NCI-H1105 (cell line): ENCODE results near the gene CLEC3B.
"Not testable (repeated sequence)": the region's sequence is repeated elsewhere in the genome, so short reads cannot be mapped to it uniquely, and the experiment has no call there.

ENCODE experiments used
- DNase-seq: peaks from one replicate; lab custom pipeline; 2025; lab: John Stamatoyannopoulos, UW

The CLEC3B gene, protein sequence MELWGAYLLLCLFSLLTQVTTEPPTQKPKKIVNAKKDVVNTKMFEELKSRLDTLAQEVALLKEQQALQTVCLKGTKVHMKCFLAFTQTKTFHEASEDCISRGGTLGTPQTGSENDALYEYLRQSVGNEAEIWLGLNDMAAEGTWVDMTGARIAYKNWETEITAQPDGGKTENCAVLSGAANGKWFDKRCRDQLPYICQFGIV

DNA sequence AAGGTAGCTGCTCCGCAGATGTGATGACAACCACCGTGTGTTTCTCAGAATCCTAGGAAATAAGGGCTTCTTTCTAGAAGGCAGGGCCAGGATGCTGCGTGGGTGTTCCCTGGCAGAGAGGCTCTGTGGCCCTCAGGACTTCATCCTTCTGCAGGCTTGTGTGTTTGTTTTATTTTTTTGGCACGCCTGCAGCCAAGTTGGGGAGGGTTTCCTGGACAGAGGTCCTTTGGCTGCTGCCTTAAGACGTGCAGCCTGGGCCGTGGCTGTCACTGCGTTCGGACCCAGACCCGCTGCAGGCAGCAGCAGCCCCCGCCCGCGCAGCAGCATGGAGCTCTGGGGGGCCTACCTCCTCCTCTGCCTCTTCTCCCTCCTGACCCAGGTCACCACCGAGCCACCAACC is at the start of gene CLEC3B:
TSS of gene CLEC3B (plus strand) at position 266 of the 400 bp plus-strand sequence. CDS start at position 326, 60 bp downstream.
- DNase-seq = no peak

DNA sequence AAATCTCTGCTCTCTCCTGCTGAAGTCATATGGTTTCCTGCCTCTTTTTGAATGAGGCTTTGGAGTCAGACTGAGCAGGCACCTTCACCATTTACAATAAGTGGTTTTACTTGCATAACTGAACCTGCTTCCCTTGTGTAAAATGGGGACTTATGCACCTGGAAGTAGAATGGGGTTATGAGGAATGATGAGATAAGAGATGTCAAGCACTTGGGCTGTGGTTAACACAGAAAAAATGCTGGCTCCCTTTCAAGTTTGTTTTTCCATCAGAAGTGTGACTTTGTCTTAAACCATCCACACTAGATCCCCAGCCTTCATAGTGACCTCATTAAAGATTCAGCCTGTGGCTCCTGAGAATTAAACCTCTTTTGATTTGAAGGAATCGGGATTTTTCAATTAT is 44.9 kb upstream of the CLEC3B start:
- no peak for DNase-seq

DNA sequence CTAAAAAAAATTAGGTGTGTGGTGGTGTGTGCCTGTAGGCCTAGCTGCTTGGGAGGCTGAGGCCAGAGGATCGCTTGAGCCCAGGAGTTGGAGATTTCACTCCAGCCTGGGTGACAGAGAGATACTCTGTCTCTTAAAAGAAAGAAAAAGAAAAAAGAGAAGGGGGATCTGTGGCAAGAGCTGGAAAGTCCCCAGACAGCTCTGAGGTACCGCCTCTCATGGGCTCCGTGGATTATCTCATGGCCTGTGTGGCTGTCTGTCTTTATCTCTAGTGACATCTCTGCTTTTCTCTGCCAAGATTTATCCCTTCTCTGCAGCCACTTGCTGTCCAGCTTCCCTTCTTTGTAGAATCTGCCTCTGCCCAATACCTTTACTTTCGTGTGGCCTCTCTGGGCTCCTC is 44.4 kb upstream of the CLEC3B start:
- DNase-seq = no peak

DNA sequence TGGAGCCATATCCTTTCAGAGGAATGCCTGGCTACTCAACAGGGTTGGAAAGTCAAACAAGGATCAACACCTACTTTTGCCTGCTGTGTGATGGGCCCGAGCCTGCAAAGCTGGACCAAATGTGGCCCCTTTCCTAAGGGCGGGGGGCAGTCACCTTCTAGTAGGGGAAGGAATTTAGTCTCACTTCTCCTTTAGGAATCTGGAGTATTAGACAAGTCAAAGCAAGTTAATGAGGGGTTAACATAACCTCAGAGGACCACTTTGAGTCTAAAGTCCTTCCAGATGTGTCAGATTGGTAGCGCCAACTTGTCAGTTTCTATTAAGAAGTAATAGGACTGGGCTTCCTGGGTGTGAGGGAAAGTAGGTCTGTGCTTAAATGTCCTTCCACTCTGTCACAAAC is 43.3 kb upstream of the CLEC3B start:
- DNase-seq = no peak

DNA sequence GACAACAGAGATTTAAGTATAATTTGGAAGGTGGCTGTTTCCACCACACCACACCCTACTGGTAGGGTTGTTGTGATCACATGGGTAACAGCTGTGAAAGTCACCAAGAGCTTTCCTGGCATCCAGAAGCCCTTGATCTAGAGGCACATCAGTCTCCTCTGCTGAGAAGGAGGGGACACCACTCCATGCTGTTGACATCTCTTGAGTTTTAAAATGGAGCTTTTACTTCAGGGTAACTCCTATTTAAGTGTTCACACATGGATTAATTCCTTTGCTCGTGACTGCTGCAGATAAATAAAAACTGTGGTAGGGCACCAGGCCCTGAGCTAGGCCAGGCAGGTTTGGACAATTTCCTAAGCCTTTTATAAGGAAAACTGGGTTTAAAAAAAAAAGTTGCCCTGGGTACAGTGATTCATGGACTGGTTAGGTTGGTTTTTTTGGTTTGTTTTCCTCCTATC is 42.6 kb upstream of the CLEC3B start:
- DNase-seq = no peak

DNA sequence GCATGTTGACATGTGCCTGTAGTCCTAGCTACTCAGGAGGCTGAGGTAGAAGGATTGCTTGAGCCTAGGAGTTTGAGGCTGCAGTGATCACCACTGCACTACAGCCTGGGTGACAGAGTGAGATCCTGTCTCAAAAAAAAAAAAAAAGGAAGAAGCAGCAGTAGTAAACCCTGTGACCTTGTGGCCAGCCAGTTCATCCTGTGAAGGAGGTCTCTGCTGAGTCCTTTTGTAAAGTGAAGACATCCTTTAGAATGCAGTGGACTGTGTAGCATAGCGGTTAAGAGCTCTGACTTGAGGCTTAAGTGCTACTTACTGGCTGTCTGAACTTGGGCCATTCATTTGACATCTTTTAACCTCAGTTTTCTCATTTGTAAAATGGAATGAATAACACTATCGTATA is 41.8 kb upstream of the CLEC3B start:
- no peak for DNase-seq

DNA sequence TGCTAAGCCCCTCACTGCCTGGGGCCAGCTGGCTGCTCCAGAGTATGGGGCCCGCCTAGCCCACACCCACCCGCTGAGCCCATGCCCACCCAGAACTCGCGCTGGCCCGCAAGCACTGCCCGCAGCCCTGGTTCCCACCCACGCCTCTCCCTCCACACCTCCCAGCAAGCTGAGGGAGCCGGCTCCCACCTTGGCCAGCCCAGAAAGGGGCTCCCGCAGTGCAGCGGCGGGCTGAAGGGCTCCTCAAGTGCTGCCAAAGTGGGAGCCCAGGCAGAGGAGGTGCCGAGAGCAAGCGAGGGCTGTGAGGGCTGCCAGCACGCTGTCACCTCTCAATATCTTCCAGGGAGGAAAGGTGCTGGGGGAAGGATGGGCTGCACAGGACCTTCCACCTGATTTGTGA is 39.8 kb upstream of the CLEC3B start:
- DNase-seq = not testable (repeated sequence)

DNA sequence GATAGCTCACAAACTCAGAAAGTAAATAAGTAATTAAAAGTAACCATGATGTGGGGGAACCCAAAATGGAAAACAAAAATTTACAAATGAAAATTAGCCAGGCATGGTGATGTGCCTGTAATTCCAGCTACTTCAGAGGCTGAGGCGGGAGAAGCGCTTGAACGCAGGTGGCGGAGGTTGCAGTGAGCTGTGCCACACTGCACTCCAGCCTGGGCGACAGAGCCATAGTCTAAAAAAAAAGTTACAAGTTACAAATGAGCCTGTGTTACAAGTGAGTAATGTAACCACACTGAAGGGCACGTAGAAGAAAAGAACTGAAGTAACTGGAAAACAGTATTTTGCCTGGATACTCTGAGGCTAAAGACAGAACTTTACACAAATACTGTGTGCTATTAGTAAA is 38.8 kb upstream of the CLEC3B start:
- no peak for DNase-seq

DNA sequence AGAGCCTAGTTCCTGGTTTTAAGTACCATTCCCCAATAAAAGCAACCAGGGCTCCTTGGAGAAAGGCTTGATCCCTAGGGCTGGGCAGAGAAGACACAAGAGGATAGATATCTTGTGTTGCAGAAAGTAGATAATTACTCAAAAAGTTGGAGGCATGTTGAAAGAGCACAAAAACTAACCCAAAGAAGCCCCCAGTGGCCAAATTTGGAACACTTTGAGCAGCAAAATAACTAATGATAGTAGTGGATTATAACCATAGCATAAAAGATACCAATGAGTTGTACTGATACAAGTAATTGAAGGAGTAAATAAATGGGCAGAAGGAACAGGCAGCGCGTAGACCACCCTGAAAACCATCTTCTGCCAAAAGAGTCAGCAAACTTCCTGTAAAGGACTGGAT is 38.0 kb upstream of the CLEC3B start:
- no peak for DNase-seq

DNA sequence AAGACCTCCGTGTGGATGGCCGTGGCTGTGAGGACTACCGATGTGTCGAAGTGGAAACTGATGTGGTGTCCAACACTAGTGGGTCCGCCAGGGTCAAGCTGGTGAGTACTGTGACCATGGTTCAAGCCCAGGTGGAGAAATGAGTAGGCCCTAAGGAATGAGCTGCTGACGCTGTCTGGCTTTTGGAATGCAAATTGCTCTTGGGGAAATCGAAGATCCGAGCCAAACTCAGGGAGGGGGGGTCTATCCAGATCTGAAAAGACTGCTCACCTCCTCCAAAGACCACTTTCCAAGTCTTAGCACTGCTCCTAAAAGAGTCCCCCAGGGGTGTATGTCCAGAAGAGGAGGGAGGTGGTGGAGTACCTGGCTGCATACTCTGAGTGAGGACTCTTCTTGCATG is 37.0 kb upstream of the CLEC3B start:
- DNase-seq = no peak

DNA sequence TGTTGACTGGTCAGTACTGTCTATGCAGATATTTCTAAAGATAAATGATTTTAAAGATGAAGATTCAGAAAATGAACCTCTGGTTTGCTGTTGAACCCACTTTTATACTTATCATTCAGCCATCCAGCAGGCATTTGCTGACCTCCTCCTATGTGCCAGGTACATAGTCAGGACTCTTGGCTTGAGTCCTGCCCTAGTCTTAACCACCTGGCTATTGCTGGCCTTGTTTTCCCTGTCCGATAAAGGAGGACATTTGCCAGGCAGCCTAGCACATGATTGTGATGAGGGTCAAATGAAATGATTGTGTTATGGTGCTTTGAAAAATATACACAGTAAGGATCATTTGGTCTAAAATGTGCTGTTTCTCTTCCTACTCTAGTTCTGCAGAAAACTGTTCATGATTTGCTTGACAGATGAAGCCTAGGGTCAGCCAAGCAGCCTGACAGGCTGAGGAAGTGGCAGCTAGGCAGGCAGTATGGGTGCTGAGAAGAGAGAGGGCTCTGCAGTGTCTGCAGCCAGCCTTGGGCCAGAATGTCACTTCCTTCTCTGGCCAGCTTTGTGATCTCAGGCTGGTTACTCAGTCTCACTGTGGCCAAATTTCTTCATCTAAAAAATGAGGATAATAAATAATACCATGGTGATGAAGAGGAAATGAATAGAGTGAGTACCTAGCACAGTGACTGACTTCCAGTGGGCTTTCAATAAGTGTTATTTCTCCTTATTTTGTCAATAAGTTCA is 36.3 kb upstream of the CLEC3B start:
- no peak for DNase-seq

DNA sequence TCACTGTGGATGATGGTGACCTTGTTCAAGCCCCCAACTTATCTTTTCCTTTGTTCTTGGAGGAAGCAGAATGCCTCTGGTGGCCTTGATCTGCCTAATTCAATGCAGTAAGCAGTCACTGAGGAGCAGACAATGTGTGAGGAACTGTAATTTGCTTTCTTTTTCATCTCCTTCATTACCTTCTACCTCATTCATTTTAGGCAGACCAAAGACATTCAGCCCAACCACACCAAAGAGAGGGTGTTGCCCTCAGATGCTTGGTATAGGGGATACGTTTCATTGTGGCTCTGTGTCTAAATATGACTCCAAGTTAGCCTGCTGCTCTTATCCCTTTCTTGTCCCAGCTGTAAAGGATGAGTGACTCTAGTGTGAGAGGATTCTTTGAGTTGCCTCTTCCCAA is 34.8 kb upstream of the CLEC3B start:
- no peak for DNase-seq

DNA sequence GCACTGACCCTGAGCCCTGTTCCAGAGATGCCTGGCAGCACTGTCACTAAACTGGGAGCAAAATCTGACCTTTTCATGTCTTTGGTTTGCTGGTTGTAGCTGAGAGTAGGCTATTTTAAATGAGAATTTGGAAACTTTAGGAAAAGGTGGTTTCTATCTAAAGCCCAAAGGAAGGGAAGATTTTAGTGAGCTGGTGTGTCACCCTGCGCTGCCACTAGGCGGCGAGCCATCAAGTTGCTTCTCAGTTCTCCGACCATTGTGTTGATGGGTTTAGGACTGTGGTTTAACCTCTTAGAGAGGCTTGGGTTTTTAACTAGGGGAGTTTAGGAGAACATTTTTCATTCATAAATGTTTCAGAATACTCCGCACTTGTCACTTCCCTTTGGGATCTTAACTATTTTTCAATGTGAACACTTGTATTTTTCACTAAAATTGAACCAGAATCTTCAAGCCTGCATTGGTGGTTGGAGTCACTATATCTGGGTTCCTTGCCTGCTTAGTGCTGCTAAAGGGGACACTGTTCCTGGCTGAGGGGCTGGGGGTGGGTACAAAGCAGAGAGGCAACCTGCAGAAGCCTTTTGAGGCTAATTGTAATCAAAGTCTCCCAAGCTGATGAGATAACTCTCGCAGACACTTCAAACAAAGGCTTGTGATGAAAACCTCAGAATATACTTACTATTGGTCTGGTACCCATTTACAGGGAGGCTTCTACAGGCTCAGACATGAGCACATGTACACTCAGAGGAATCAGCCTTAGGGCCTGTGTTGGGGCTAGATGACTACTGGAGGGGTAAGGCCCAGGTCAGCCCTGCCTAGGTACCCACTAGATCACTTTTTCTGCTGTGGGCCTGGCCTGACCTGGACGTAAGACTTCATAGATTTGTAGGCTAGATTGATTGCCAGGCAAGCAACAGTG is 33.3 kb upstream of the CLEC3B start:
- DNase-seq = no peak

DNA sequence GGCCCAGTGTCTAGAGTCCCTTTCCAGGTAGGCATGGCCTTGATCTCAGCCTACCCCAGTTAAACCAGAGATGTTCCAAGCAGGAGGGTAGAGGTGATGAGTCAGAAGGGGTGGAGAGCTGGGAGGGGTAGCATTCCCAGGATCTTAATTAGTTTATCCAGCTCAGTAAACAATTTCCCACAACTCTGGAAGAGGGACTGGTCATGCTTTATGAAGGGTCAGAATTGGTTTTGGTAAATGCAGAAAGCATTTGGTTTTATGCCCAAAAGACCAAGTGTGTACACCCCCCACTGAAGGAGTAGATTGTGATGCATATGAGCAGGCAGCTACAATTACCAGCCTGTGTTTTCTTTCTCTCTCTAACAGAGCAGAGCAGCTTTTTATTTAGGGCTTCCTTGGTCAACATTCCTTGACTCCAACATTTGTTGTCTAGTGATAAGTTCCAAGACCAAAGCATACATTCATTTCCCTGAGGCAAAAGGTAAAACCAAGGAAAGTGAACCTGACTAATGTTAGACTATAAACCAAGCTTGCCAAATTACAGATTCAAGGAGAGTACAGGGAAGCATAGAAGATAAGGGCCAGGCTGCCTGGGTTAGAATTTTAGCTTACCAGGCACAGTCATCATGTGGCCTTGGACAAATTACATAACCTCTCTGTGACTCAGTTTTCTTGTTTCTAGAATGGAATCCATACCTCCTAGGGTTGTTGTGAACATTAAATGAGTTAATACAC is 32.5 kb upstream of the CLEC3B start:
- no peak for DNase-seq

DNA sequence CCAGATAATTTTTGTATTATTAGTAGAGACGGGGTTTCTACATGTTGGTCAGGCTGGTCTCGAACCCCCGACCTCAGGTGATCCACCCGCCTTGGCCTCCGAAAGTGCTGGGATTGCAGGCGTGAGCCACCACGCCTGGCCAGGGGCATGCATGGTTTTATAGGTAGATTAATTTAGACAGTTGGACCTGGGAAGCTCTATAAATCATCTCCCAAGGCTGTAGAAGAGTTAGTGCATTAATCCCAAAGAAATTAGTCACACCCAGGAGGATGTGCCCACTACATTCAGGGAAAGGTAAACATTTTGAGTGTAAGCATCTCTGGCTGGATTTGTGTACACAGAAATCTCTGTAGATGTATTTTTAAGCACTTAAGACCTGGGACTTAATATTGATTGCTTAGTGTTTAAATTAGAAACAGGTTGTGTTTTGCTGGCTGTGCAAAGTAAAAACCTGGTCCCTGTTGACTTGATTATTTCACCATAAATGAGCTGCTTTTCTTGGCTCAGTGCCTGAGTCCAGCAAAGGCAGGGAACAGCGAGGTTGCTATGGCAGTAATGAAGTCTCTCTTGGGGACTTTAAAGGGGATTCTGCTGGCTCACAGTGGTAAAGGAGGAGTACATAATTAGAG is 30.8 kb upstream of the CLEC3B start:
- DNase-seq = peak; percentile 51

DNA sequence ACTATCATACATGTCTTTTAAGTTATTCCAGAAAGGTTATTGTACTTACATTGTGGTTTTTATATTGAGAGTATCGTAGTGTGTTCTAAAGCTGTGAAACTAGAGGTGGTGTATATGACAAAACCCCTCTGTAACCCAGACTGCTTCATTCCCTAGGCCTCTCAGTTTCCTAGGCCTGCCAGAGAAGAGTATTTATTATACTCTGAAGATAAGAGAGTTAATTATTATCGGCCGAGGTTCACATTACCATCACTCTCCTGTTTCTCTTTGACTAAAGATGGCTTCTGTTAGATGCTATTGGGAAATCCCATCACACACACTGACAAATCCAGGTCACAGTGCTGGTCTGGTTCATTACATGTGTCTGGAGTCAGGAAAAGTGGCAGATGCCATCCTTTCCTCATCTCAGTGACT is 29.5 kb upstream of the CLEC3B start:
- no peak for DNase-seq

DNA sequence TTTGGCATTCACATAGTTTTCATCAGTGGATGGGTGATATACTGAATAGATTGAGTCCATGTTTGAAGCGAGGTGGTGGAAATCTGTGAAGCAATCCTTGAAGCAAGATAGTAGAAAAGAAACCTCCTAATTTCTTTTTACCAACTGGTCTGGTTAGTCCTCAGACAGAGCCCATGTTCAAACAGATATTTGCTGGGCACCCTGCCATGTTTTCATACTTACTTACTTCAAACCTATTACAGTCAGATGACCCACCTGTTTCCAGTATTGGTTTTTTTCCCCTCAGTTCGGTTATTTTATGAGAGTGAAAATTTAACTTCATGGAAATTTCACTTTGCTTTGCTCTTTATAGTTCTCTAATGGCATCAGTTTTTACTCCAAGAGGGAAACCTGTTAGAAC is 26.3 kb upstream of the CLEC3B start:
- DNase-seq = no peak

DNA sequence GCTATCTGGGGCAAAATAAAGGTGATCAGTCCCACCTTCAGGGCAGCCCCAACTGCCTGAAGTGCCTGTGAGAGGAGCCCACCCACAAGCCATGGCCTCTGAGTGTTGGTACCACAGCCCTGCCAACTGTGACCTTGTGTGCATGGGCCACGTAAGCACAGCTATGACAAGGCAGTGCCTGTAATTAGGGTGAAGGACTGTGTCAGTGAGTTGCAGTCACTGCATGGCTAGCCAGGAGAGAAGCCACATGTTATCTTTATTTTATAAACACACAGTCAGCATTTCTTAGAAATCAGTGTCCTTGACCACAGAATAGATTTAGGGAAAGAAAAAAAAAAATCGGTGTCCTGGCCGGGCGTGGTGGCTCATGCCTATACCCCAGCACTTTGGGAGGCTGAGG is 25.3 kb upstream of the CLEC3B start:
- no peak for DNase-seq

DNA sequence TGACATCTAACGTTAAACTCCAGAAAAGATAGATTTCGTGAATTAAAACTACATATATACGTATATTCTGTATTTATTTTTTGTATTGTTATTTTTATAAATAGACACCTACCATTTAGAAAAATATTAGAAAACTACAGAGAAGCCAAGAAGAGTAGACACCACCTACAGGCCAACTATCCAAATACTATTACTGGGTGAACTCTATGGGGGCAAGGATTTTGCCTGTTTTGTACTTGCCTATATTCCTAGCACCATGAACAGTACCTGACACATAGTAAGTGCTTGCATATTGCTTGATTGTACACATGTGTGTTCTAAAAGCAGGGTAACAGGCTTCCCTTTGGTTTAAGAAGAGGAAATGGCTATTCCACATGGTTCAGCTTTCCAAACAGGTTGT is 24.4 kb upstream of the CLEC3B start:
- DNase-seq = no peak

DNA sequence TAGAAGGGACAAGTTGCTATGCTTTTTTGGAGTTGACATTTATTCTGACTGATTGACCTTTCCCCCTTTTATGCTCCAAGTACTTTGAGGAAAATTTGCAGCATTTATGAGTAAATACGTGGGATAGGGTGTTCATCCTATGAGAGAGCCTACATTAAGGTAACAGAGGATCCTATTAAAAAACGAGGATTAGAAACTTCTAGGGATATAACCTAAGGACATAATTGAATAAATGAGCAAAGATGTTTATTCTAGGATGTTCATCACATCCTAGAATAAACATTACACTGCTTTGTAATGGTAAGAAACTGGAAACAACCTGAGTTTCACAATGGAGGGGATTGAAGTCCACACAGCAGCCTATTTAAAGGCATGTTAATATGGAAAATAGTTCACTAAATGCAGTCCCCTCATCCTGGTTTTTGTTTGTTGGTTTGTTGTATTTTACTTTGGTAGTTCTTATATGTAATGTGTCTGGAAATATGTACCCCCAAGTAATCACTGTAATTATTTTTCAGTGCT is 23.9 kb upstream of the CLEC3B start:
- no peak for DNase-seq

DNA sequence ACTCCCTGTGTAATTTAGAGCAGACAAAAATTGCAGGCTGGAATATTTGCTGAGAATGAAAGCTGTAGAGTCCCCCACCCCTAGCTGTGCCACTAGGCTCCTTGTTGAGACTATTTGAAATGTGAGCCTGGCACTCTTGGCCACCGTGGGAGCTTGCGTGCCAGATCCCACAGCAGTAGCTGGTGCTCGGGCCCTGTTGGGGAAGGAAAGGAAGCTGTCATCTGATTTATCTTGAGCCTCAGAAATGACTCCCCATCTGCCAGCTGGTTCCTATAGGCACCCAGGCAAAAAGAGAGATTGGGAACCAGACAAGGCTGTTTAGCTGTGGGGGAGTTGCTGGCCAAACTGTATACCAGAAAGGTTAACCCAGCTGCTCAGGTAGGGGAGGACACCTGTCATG is 23.4 kb upstream of the CLEC3B start:
- no peak for DNase-seq
